Astrocyte of the spinal cord (primary cell): ENCODE measurements around the gene PLS3.
A peak's percentile ranks its signal among the peaks of the same experiment; 100 is the strongest.

Experiments used
- DNase-seq: peaks from one replicate; pipeline ENCODE4 v3.0.0; 2011; ENCODE audit warnings: low read depth, low spot score
- H3K4me3 ChIP-seq: 2 replicates; pipeline ENCODE4 v1.5.1; 2011; ENCODE audit warnings: low read depth, mild to moderate bottlenecking, low read length, moderate library complexity
- CTCF ChIP-seq: IDR thresholded peaks from 2 replicates; pipeline ENCODE4 v1.5.1; 2012; ENCODE audit warnings: low read depth, mild to moderate bottlenecking, low read length, inconsistent platforms
- in situ Hi-C: cut with HindIII; loops from 2 replicates; pipeline ENCODE4 v1.10.0; 2017; ENCODE audit warnings: low sequenced_read_pairs

Gene PLS3

DNA sequence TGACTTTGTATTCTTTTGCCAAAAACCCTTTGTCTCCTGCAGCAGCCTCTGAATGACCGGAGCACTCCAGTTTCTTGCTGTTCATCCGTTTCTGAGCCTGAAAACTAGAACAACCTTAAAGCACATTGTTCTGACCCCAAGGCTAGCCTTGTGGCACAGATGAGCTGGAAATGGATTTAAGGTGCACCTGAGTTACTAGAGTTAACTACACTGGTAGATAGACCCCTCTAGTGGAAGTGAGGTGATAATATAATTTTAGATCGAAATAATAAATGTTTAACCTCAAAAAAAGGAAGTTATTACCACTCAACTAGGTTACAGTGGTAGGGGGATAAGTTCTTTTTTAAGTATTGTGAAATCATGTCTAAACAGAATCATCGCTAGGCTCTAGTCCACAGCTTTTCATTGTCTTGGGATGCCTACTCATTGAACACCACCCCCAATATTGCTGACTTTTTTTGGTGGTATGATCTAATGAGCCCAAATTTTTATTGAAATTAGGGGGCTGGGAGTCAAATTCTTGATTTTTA, 2.7 kb downstream of the PLS3 start:
- H3K4me3 ChIP-seq: no peak overlapping the region
- in situ Hi-C loops: no loop called here
- no peak for DNase-seq
- TF ChIP-seq CTCF: no peak

DNA sequence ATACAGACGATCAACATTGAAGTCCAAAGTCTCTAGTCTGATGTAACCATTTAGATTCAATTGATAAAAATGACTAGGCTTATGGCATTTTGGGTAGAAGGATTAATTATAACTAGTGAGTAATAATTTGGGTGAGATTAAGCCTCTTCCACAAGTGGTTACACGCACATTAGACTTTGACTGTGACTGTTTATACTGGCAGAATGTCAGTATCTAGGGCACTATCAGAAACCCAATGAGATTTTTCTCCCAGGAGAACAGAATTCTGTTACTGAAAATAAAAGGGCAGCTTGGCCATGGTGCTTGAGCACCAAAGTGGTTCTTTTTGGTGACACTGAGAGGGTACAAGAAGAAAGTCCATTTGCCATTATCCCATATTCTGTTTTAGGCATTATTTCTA, 3.3 kb downstream of the PLS3 start:
- H3K4me3 ChIP-seq: no peak overlapping the region
- peak; percentile 49 for DNase-seq
- in situ Hi-C loops: no loop called here
- no peak for TF ChIP-seq CTCF

DNA sequence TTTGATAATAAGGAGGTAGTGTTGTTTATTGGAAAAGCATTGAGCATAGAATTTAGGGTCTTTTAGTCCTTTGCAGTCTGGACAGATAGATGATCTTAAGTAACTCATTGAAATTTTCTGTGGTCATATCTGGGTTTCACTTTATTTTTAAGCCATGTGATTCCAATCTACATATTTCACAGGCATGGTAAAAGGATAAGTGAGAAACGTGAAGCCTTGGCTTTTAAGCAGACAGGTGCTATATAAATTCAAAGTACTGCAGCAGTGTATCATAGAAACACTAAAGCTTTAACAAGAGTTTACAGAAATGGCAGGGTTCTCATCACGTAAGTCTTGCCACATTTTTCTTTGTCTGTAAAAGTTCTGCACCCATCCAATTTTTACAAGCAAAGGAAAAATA, 4.9 kb downstream of the PLS3 start:
- no peak for DNase-seq
- TF ChIP-seq CTCF: no peak
- no peak overlapping the region for H3K4me3 ChIP-seq
- in situ Hi-C loops: no loop called here

DNA sequence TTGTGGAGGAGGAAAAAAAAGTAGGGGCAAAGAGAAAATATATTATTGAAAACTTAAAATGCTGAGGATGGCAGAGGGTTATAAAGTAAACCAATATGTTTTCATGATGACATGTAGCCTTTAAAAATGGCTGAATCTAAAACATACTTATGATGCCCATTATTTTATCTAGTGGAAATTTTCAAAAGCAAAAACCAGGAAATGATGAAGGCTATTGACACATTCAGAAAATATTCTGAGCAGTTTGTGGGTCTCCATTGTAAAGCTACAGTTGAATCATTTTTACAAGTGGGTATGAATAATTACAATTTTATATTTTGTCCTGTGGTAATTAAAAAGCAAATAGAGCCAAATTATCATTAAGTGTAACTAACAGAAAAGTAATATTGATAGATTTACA, 10.7 kb downstream of the PLS3 start:
- no peak for TF ChIP-seq CTCF
- H3K4me3 ChIP-seq: no peak overlapping the region
- in situ Hi-C loops: no loop called here
- DNase-seq: no peak

DNA sequence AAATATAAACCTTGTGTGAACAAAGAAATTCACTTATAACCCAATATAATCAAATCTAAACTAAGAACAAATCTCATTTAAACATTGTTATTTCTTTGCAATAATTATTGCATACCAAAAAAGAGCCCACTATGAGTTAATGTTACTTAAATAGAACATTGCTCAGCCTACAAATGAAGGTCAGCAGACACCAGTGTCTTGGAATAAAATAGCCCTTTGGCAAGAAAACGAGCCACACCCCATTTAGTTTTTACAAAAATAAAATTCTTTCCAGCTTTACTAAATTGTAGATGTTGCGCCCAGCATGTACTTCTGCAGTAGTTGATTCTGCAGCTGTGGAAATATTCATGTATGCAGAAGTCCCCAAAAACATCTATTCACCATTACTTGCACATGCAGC, 12.2 kb downstream of the PLS3 start:
- in situ Hi-C loops: no loop called here

GRCh38 chrX:115576676-115577075, 15.7 kb downstream of the PLS3 start:
- TF ChIP-seq CTCF: no peak
- in situ Hi-C loops: no loop called here
- no peak for DNase-seq
- H3K4me3 ChIP-seq: no peak overlapping the region

More for the DNA sequence above, 12.2 kb downstream of the PLS3 start:
- no peak for TF ChIP-seq CTCF
- H3K4me3 ChIP-seq: no peak overlapping the region
- no peak for DNase-seq

DNA sequence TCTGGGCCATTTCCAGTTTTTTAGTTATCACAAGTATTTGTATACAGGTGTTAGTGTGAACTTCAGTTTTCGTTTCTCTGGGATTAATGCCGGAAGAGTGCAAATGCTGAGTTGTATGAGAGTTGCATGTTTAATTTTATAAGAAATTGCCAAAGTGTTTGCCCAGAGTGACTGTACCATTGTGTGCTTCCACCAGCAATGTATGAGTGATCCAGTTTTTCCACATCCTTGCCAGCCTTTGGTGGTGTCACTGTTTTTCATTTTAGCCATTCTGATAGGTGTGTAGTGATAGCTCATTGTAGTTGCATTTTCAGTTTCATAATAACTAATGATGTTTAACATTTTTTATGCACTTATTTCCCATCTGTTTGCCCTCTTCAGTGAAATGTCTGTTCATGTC, 18.4 kb downstream of the PLS3 start:
- TF ChIP-seq CTCF: no peak
- no peak overlapping the region for H3K4me3 ChIP-seq
- in situ Hi-C loops: no loop called here
- no peak for DNase-seq
